ENCODE measurements around the gene PTPRD. TPM values are rescaled to one million over a fixed set of nuclear protein-coding genes. Genes with fewer than 3 reads are reported as not detected.

The PTPRD gene
- polyA plus RNA-seq, 4 donors = 91.3 to 115 (median 106) TPM

DNA sequence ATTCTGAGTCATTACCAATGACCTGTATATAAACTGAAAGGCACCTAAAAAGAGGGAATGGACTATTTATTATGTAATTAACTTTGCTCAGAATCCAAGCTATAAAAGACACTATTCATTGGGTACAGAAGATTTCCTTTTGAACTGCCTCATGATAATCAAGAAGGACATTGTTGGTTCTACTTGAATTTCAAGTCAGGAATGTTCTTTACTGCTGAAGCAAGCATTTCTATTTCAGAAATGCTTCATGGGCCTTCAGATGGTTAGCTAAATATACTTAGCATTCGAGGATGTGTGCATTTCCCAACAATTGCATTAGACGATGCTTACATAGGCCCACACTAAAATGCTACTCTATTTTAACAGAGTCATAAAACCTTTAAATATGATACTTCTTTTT lies 2155.0 kb downstream of the PTPRD start:
- DNase-seq (ENCODE audit: low read depth in 4 of 4, low spot score in 2 of 4) = no peak

DNA sequence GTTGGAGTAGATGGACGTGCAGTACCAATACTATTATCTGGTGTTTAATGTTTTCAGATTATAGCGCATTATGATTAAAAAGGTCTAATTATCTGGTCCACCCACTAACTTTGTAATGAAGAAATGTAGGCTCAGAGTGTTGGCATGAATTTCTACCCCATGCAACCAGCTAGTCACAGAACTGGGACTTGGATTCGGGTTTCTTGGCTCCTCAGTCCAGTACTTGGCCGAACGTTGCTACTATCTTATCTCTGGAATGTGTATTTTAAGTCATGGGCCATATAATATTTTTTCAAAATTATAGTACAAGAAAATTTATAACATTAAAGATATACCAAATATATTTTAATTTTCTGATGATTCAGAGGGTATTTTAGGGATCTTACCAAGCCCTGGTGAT lies 2155.7 kb downstream of the PTPRD start:
- no peak for DNase-seq (ENCODE audit: low read depth in 4 of 4, low spot score in 2 of 4)

DNA sequence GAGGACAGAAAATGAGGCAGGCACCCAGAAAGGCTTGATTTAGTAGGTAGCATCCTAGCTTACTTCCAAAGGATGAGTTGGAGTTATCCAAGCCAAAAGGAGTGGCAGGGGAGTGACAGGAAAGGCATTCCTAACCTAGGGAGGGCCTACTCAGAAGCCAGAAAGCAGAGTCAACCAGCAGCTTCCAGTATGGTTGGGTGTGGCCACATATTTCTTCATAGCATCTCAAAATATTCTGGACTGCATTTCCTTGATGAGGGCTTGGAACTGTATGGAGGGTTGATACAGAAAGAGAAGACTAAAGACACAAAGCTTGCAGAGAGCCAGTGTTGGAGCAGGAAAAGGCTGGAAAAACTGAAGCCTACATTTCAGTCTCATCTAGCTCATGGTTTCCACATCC lies 2156.5 kb downstream of the PTPRD start:
- DNase-seq (ENCODE audit: low read depth in 4 of 4, low spot score in 2 of 4) = no peak

DNA sequence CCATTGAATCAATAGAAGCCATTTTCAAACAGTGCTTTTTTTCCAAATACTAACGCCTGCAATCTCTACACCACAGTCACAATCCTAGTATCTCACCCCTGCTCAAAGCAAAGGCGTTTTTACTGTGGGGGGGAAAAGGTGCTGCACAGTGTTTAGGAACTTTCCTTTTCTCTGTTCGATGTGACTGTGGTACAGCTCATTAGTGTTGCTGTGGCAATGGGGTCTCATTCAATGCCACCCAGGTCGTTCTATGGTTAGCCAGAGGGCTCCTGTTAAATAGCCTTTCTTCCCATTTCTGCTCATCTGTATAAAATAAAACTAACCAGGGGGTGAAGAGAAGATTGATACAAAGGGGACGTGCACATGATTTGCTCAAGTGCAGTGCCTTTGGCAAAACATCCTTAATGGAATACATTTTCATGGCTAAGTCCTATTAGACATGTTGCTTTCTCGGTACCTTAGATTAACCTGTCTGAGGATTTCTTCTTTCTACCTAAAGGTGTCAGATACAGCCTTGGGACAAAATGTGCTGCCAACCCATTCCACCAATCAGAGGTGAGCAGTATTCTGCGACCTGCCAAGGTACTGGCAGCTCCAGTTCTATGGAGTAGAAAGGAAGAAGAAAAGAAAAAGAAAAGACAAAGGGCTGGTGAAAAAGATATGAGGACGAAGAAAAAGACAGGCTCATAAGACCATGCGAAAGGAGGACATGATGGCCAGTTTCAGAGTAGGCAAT lies 2161.8 kb downstream of the PTPRD start:
- DNase-seq (ENCODE audit: low read depth in 4 of 4, low spot score in 2 of 4) = no peak

DNA sequence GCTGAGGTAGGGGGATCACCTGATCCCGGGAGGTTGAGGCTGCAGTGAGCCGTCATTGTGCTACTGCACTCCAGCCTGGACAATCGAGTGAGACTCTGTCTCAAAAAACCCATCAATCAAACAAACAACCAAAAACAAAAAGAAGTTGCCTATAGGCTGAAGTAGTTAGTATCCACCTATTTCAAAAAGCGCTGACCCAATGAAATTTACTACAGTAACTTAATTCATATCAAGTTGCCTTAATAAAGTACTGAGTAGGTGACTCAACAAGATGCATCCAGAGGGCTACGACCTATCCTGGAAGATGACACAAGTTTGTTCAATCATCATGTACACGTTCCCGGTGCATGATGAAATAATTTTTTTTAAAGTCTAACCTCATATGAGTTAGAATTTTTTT lies 2164.6 kb downstream of the PTPRD start:
- DNase-seq (ENCODE audit: low read depth in 4 of 4, low spot score in 2 of 4) = no peak

DNA sequence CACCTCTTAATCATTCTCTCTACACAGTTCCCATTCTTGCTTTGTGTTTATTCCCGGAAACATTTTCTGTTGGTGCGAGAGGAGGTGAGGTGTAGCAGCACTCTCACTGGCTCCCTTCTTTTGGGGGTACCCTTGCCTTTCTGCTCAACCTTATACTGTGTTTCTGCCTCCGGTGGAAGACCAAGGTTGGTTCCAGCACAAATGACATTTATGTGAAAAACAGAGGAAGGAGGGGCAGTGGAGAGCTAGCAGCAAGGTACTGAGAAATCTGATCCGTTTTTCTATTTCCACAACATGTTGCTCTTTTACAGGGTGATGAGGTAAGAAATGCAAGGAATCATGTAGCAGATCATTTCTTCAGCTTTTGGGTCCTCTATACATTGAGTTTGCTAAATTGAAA lies 2165.2 kb downstream of the PTPRD start:
- DNase-seq (ENCODE audit: low read depth in 4 of 4, low spot score in 2 of 4) = no peak

DNA sequence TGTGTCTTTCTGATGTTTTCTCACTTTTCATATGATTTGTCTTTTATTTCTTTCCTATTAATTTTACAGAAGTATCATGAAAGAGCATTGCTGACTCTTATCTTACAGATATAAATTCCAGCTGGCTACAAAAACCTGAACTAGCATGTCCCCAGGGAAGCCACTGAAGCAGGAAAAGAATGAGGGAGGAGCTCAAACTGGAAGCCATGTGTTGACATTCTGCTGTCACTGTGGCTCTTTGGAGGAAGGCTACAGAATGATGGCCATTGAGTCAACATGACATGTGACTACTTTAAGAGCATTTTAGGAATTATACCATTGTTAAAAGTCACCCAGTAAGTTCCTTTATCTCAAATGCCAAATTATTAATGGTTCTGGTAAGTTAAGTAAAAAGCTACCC lies 2174.9 kb downstream of the PTPRD start:
- DNase-seq (ENCODE audit: low read depth in 4 of 4, low spot score in 2 of 4) = no peak

DNA sequence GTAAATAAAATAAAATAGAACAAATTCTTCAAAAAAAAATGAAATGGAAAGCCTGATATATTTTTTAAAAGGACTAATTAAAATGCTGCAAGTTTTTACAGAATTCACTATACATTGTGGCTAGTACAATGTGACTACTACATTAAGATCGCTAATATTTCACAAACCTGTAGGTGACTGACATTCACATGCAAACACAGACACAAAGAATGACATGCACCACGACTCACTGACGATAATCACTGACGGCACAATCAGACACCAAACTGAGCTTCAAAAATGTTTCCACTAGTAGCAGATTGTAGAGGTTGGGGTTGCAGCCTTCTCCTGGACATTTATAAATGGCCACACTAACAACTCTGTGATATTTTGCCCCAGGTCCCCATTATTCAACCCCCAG lies 2175.5 kb downstream of the PTPRD start:
- DNase-seq (ENCODE audit: low read depth in 4 of 4, low spot score in 2 of 4) = no peak

DNA sequence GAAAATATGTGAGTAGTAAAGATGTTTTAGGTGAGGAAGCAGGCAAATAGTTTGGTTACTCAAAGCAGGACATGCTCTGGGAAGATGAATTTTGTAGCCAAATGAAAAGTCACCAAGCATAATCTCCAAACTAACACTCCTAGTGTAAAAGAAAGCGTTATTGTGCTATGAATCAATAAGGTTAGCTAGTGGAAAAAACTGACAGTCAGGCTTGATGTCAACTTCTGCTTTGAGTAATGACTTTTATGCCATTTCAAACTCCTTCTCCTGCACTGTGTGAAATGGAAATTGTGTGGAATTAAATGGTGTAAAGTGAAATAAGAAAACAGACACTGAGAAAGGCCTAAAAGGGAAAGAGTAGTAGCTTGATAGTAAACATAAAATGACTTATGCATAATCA lies 2176.0 kb downstream of the PTPRD start:
- no peak for DNase-seq (ENCODE audit: low read depth in 4 of 4, low spot score in 2 of 4)

DNA sequence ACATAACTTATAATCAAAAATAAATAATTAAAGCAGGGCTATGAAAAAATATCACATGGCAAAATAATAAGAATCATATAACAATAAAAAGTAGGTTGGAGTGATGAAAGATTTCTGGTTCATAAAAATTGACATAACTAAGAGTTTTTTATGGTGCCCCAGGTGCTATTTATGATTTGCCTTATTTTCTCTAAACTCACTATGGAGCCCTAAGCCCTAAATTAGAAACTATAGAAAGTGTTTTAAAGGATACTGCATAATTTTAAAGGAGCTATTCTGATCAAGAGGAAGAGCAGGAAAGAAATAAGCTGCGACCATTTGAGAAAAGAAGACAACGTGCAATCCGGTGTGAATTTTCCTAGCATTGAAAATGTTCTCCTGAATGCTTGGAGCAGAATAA lies 2178.2 kb downstream of the PTPRD start:
- no peak for DNase-seq (ENCODE audit: low read depth in 4 of 4, low spot score in 2 of 4)

DNA sequence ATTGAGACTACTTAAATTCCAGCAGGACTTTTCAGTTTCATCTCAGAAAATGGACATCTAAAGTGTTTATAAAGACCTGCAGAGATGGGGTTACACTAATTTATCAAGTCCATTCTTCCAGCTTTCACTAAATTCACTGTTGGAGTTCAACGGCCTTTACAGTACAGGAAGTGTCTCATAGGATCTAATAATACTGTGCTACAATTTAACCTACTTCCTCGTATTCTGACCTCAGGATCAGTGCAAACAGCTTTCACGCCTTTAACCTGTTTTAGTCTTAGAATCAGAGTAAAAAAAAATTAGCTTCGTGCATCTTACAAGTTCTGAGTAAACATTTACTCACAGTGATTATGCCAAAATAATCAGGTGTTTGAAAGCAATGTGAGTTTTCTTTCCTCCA lies 2180.6 kb downstream of the PTPRD start:
- DNase-seq (ENCODE audit: low read depth in 4 of 4, low spot score in 2 of 4) = no peak

DNA sequence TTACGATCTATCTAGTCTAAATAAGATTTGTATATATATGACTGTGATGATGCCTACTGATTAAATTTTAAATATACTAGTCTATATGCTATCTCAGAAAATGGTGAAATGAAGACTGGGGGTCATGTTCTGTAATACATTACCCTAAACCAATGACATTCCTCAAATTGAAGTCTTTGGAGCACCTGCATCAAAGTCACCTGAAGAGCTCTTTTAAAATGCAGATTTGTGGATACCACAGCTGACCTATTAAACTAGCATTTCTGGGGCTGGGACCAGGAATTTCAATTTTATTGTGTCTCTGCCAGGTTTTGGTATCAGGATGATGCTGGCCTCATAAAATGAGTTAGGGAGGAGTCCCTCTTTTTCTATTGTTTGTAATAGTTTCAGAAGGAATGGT lies 2181.3 kb downstream of the PTPRD start:
- no peak for DNase-seq (ENCODE audit: low read depth in 4 of 4, low spot score in 2 of 4)

DNA sequence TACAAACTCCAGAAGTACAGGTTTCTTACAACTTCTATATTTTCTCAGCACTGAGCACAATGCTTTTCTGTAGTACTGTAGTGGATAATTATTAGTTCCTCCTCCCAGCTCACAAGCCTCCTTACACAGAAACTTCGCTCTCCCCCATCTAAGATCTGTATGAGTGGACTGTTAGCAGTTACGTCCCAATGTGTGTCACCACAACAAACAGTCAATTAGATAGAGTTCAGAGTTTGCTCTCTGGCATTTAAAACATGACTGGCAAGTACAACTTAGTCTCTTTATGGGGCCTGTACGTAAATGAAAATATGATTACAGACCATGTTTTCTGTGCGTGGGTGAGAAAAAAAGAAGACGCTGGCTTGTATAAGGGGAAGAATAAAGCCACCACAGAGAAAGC lies 2181.9 kb downstream of the PTPRD start:
- DNase-seq (ENCODE audit: low read depth in 4 of 4, low spot score in 2 of 4) = no peak

DNA sequence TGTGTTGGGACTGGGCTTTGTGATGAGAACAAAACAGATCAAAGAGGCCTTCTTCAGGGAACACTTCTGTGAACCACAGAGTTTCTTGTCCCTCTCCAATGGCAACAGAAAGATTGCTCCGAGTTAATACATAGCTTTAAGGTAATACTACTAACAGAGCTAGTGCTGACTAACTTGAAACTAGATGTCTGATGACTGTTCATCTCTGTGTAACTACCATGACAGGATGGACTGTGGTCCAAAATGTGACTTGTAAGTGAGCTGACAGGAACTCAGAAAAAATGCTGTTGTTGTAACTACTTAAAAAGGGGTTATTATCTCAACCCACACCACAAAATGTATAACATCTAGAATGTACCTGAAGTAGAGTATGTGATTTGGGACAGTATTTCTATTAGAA lies 2183.0 kb downstream of the PTPRD start:
- DNase-seq (ENCODE audit: low read depth in 4 of 4, low spot score in 2 of 4) = no peak

DNA sequence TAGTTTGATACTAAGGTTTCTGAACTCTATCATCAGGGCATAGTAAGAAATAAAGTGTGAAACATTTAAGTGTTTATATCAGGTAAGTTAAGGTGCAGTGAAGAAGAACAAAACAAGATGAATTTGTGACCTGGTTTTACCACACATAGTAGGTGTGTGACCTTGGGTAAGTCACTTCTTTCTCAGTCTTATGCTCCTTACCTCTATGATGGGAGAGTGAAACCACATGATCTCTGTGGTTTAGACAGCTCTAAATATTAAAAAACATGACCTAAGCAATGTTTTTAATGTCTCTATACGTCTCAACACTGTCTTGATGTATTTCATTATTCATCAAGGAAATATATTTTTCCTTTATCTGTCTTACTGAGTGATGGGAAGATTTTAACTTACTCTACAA lies 2183.6 kb downstream of the PTPRD start:
- DNase-seq (ENCODE audit: low read depth in 4 of 4, low spot score in 2 of 4) = no peak

DNA sequence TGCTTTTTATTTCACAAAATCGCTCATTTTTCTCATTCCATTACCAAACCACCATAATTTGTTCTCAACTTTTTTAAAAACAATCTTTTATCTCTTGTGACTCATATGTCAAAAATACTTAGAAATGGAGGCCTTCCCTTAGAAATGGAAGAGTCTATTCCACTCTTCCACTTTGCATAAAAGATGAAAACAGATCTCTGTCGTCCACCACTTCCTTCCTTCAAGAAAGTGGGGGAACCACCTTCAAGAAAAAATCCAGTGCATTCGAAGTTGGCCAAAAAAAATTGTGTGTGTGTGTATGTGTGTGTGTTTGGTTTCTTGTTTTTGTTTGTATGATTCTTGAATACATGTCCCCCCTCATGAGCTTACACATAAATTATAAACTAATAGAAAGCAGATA lies 2184.4 kb downstream of the PTPRD start:
- no peak for DNase-seq (ENCODE audit: low read depth in 4 of 4, low spot score in 2 of 4)

DNA sequence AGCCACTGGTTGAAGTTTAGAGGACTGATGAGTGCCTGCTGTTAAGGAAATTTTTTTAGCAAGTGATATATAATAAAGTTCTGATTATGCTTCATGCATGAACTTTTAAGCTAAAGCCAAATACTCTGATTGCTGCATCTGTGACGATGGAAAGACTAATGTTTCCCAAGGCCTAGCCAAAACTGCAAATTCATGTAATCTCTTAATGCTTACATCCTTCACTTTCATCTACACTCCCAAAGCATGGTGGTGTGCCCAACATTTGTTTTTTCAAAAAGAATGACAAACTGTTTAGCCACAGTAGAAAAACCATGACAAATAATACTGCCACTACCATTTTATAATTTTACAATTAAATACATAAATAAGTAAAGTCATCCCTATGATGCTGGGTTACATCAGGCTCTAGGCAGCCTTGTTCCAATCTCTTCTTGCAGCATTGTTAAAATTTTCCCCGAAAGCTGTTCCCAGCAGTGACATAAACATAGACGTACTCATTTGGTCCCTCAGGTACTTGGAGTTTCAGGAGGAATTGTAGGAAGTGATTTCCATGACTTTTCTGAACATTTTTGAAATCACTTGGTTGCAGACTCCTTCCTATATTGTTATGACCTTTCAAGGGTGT lies 2187.9 kb downstream of the PTPRD start:
- DNase-seq (ENCODE audit: low read depth in 4 of 4, low spot score in 2 of 4) = no peak

DNA sequence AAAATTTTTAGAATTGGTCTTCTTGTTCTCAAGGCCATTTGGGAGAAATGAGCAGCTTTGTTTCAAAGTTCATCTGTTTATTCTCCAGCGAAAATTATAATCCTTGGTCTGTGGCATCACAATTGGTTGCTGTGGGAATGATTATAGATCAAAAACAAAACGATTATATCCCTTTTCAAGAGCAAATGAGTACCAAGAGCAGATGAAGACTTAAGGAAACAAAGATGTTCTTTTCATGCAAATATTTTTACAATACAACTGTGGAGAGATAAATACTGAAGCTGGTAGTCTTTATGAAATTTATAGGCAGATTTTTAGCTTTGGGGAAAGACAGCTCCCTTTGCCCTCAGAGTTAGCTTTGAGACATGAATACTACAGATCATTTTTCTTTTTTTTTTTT lies 2192.4 kb downstream of the PTPRD start:
- DNase-seq (ENCODE audit: low read depth in 4 of 4, low spot score in 2 of 4) = no peak

DNA sequence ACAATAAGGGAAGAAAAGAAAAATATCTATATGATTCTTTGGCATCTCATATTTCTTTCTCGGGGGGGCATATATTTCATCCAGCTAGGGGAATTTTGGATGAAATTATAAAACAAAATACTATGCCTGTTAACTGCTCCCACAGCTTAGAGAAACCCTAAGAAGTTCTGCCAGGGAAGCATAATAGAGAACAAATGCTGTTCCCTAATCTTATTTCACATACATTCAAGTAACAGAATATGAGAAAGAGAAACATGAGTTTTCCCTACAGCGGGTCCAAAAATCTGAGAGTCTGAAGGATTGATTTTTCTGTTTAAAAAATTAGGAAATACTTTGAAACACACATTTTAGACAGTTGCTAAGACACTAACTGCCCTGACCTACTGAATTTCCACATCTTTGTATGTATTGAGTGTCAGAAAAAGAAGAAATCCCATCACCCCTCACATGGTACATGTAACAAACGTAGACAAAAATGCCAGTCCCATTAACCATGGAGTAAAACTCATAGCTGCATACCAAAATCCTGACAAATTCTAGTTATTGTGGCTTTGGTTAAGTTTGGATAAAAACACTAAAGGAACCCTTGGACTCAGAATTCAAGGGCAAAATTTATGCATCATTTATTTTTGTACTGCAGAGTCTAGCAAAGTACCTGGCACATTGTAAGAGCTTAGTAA lies 2193.1 kb downstream of the PTPRD start:
- DNase-seq (ENCODE audit: low read depth in 4 of 4, low spot score in 2 of 4) = no peak

DNA sequence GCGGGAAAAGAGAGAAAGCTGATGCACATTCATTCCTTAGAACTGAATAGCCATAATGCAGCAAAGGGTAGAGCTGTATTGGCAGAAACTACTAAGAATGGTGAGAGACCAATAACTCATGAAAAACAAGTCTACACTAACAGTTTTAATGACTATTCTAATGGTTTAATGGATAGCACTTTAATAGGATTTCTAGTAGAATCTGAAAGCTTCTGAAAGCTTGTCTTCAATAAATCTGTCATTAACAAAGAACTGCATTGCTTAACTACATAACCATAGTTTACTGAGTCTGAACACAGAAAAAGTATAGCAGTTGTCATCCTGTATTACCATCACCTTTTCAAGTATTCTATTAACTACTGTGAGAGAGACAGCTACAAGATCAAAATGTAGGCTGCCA lies 2195.5 kb downstream of the PTPRD start:
- no peak for DNase-seq (ENCODE audit: low read depth in 4 of 4, low spot score in 2 of 4)

DNA sequence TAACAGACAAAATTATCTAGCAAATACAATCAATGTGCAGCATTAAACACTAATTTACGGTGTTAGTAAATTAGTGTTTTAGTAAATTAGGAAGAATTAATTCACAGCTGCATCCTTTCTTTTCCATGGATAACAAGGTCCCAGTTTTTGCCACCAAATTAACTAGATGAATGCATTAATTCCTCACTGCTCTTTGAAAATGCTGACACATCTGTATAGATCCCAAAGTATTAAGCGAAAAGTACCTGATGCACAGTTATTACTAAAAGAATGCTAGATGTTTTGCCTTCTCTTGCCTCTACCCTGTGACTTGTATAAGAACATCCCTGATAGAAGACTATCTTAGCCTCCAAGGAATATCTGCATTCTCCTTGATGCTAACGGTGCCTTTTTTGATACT lies 2200.5 kb downstream of the PTPRD start:
- no peak for DNase-seq (ENCODE audit: low read depth in 4 of 4, low spot score in 2 of 4)

DNA sequence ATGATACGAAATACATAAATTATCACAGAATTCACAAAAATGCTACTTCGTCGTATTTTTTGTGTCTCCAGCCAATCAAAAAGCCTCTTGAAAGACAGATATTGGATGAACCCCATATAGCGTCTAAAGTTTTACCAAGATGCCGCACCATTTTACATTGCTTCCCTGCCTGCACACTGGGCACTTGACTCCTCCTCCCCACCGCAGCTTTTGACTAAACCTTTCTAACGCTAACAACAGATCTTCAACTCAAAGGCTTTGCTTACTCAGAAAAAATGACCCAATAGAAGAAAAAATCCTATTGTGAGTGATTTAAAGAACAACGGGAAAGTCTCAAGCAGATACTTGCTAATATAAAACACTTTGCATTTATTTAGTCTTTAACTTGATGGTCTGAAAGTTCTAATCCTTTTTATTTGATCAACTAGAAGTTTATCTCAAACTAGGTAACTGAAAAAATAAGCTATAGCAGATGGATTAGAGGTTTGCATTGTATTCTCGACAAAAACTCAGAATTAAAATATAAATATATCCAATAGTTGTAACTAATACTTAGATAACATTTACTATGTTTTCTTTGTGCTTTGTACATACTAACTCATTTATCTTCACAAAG lies 2204.1 kb downstream of the PTPRD start:
- DNase-seq (ENCODE audit: low read depth in 4 of 4, low spot score in 2 of 4) = no peak
